Measurements from ENCODE around the gene EFCAB14.

GRCh38 chr1:46689897-46690296, 29.0 kb downstream of the EFCAB14 start:
- no peak for TF ChIP-seq REST (IDR thresholded peaks at IDR 0.05; ENCODE audit: low read depth, low read length)
- no peak for TF ChIP-seq HDGF (IDR thresholded peaks at IDR 0.05)
- no peak for TF ChIP-seq CHD1 (IDR thresholded peaks at IDR 0.05; ENCODE audit: low read depth, low read length)
- TF ChIP-seq SIX5 (IDR thresholded peaks at IDR 0.05; ENCODE audit: low read depth, low read length, severe bottlenecking) = no peak
- no peak for TF ChIP-seq FOXM1 (IDR thresholded peaks at IDR 0.05; ENCODE audit: low read depth, low read length)
- no peak for TF ChIP-seq SMC3 (IDR thresholded peaks at IDR 0.05; ENCODE audit: borderline replicate concordance, low read length)
